OCI-LY1 (cell line): ENCODE data around the gene TNNC1.

ENCODE experiments used
- H2AFZ ChIP-seq: fragments of 200-600 bp; sonication (generic), shearing (Covaris generic); 2 replicates; pipeline ENCODE4 v1.6.0; 2014; ENCODE audit warnings: antibody characterized with exemption, mild to moderate bottlenecking, low read length
- H3F3A ChIP-seq: fragments of 200-600 bp; sonication (generic), shearing (Covaris generic); 2 replicates; pipeline ENCODE4 v1.6.0; 2014; ENCODE audit warnings: mild to moderate bottlenecking, antibody characterized with exemption, low read length, moderate library complexity; ENCODE audit not compliant: insufficient read depth
- H3K27ac ChIP-seq: fragments of 200-600 bp; sonication (generic); 2 replicates; pipeline ENCODE4 v1.5.1; 2014; ENCODE audit warnings: low read length, mixed run types, mild to moderate bottlenecking, low read depth; ENCODE audit not compliant: poor library complexity, severe bottlenecking
- H3K27me3 ChIP-seq: fragments of 200-600 bp; sonication (generic); 2 replicates; pipeline ENCODE4 v1.6.0; 2014; ENCODE audit warnings: antibody characterized with exemption, mild to moderate bottlenecking, low read length, moderate library complexity; ENCODE audit not compliant: insufficient read depth
- H3K36me3 ChIP-seq: fragments of 200-600 bp; sonication (generic); 2 replicates; pipeline ENCODE4 v1.6.1; 2014; ENCODE audit warnings: mild to moderate bottlenecking, antibody characterized with exemption, low read length, moderate library complexity, mixed read lengths; ENCODE audit not compliant: insufficient read depth
- H3K4me1 ChIP-seq: fragments of 200-600 bp; sonication (generic); 2 replicates; pipeline ENCODE4 v1.5.1; 2014; ENCODE audit warnings: mild to moderate bottlenecking, low read length, moderate library complexity; ENCODE audit not compliant: insufficient read depth, severe bottlenecking
- H3K4me2 ChIP-seq: fragments of 200-600 bp; sonication (generic), shearing (Covaris generic); 2 replicates; pipeline ENCODE4 v1.6.1; 2014; ENCODE audit warnings: low read length
- H3K4me3 ChIP-seq: fragments of 200-600 bp; sonication (generic); 2 replicates; pipeline ENCODE4 v1.5.1; 2014; ENCODE audit warnings: low read length, low read depth, mild to moderate bottlenecking, mixed read lengths; ENCODE audit not compliant: poor library complexity, severe bottlenecking
- H3K79me2 ChIP-seq: fragments of 200-600 bp; shearing (Covaris generic); 2 replicates; pipeline ENCODE4 v1.6.1; 2016; ENCODE audit warnings: mixed run types, low read length, mixed read lengths; ENCODE audit not compliant: insufficient read depth
- H3K9ac ChIP-seq: fragments of 200-600 bp; sonication (generic), shearing (Covaris generic); 2 replicates; pipeline ENCODE4 v1.6.1; 2014; ENCODE audit warnings: mild to moderate bottlenecking, low read length, mixed read lengths
- H3K9me2 ChIP-seq: fragments of 200-600 bp; sonication (generic), shearing (Covaris generic); 2 replicates; pipeline ENCODE4 v1.6.1; 2014; ENCODE audit warnings: low read depth, mild to moderate bottlenecking, low read length, mixed read lengths
- H3K9me3 ChIP-seq: fragments of 200-600 bp; shearing (Covaris generic); 2 replicates; pipeline ENCODE4 v1.6.1; 2014; ENCODE audit warnings: low read length, mixed read lengths
- H4K20me1 ChIP-seq: fragments of 200-600 bp; sonication (generic), shearing (Covaris generic); 2 replicates; pipeline ENCODE4 v1.6.0; 2016; ENCODE audit warnings: mild to moderate bottlenecking, low read length; ENCODE audit not compliant: insufficient read depth
- CTCF ChIP-seq: fragments of 200-600 bp; sonication (generic), shearing (Covaris generic); IDR thresholded peaks from 2 replicates; pipeline ENCODE4 v1.5.1; 2017; ENCODE audit warnings: mild to moderate bottlenecking, antibody characterized with exemption, low read length, moderate library complexity, mixed read lengths
- EZH2 ChIP-seq: fragments of 200-600 bp; sonication (generic), shearing (Covaris generic); IDR thresholded peaks from 2 replicates; pipeline ENCODE4 v1.8.0; 2017; ENCODE audit warnings: borderline replicate concordance, mixed run types, mild to moderate bottlenecking, antibody characterized with exemption, low read length, moderate library complexity, mixed read lengths

Gene TNNC1

GRCh38 chr3:52431459-52432223 lies 22.2 kb downstream of the TNNC1 start:
- Histone ChIP-seq H3F3A (no peaks in the 10 kb centered on the region), H3K4me1 (peaks cover 4% of the 10 kb centered on the region), H2AFZ (no peak overlapping the region), H3K27ac (no peak overlapping the region), H4K20me1 (no peaks in the 10 kb centered on the region), H3K9me3 (no peaks in the 10 kb centered on the region), H3K9me2 (no peaks in the 10 kb centered on the region), H3K79me2 (no peaks in the 10 kb centered on the region), H3K4me2 (no peak overlapping the region), H3K36me3 (no peaks in the 10 kb centered on the region), H3K4me3 (no peak overlapping the region), H3K9ac (no peak overlapping the region), H3K27me3 (no peaks in the 10 kb centered on the region)
- no peak for TF ChIP-seq EZH2
- no peak for TF ChIP-seq CTCF

DNA sequence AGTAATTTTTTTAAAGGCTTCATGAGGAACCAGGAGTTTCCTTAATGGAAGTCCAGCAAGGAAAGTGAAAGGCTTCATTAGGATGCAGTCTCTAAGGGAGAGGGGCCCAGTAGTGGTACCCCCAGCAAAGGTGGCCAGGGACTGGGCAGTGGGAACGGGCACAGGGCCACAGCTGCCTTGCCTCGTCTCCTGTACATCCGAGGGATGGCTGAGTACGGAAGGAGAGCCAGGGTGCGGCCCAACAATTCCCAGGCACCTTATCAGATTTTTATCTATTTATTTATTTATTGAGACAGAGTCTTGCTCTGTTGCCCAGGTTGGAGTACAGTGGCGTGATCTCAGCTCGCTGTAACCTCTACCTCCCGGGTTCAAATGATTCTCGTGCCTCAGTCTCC lies 23.4 kb downstream of the TNNC1 start:
- H3K4me3 ChIP-seq: no peak overlapping the region
- no peak for TF ChIP-seq CTCF
- TF ChIP-seq EZH2: no peak
- no peak overlapping the region for H3K27ac ChIP-seq
- H3K4me1 ChIP-seq: peaks cover 4% of the 10 kb centered on the region
- no peaks in the 10 kb centered on the region for H3K36me3 ChIP-seq
- no peaks in the 10 kb centered on the region for H3K9me2 ChIP-seq
- H3K79me2 ChIP-seq: no peaks in the 10 kb centered on the region
- H3F3A ChIP-seq: no peaks in the 10 kb centered on the region
- H3K9me3 ChIP-seq: no peaks in the 10 kb centered on the region
- H2AFZ ChIP-seq: no peak overlapping the region
- H3K27me3 ChIP-seq: no peaks in the 10 kb centered on the region
- H3K4me2 ChIP-seq: no peak overlapping the region
- H3K9ac ChIP-seq: no peak overlapping the region
- H4K20me1 ChIP-seq: no peaks in the 10 kb centered on the region

DNA sequence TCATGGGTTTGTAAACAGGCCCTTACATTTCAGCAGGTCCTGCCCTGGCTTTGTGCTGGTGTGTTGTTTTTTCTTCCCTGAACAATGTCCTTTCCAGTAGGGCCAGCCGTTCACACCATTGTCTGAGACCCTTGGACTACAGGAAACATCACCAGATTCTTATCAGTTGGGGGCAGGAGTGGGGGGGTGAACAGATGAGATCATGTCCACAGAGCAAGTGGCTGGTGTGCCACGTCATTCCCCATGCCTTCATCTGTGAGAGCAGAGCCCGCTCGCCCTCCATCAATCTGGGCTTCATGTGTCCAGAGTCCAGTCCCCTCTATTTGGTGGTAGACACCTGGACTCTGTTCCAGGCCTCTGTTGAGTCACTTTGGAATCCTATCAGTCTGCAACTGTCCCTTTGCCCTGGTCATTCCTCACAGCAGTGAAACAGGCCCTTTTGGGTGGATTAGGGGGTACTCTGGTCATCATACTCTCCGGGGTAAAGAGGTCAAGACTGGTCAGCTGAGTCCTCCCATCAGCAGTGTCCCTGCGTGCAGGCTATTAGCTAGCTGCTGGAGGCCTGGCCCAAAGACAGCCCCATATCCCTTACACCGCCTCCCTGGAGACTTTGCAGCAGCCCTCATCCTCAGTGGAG lies 23.9 kb downstream of the TNNC1 start:
- H2AFZ ChIP-seq: no peak overlapping the region
- H3K4me2 ChIP-seq: no peak overlapping the region

More for the DNA sequence above, 23.9 kb downstream of the TNNC1 start:
- Histone ChIP-seq H3K4me1 (peaks cover under 1% of the 10 kb centered on the region), H3K4me3 (no peak overlapping the region), H3F3A (no peaks in the 10 kb centered on the region), H4K20me1 (no peaks in the 10 kb centered on the region), H3K9me2 (no peaks in the 10 kb centered on the region), H3K36me3 (no peaks in the 10 kb centered on the region), H3K79me2 (no peaks in the 10 kb centered on the region), H3K9me3 (no peaks in the 10 kb centered on the region), H3K27ac (no peak overlapping the region), H3K27me3 (no peaks in the 10 kb centered on the region), H3K9ac (no peak overlapping the region)
- TF ChIP-seq CTCF: no peak
- TF ChIP-seq EZH2: no peak
